Measurements from ENCODE around the gene PRPF6. TPM values are rescaled to one million over a fixed set of nuclear protein-coding genes. Genes with fewer than 3 reads are reported as not detected.
A peak's percentile ranks its signal among the peaks of the same experiment; 100 is the strongest.

PRPF6 gene
- polyA plus RNA-seq, 6 donors from 2014 or later, result 46.4 to 83.8 (median 66.9) TPM

DNA sequence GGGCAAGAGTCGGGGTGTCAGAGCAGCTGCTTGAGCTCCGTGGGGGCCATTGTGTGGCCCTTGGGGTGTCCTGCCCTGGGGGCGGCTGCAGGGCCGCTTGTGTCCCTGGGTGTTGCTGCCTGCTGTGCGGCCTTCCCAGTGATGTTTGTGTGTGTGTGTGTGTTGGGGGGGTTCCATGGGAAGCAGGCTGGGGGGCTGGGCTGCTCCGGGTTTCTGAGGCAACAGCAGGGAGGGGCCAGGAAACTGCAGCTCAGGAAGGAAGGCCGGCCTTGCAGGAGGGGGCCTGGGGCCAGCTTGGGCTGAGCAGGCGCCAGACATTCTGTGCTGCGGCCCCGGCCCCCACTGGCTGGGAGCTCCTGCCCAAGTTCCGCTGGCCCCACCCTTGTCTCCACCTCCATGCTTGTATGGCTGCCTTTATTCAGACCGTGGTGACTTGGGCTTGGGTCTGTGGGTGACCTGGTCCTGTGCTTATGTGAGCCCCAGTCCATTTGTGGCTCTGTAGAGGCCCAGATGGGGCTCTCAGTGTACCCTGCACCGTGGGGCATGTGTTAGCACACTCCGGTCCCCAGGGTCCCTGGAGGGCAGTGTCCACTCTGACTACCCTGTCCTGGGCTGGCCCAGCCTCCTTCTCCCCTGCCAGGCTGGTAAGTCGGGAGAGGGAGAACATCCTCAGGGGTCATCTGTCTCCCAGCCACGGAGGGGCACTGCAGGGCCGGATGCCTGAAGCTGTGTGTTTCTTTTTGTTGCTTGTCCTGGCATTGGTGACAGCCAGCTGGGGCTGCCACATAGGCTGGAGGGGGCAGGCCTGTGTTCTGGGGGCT lies 73.1 kb downstream of the PRPF6 start:
- peaks cover 6 to 63% (median 40%) of the 10 kb centered on the region in 3 donors for H3K27me3 Mint-ChIP-seq
- peaks cover 16 to 32% (median 20%) of the 10 kb centered on the region in 3 donors for H3K4me1 Mint-ChIP-seq
- no peak for DNase-seq
- no peak overlapping the region for H3K27ac Mint-ChIP-seq
- no peaks in the 10 kb centered on the region for H3K9me3 Mint-ChIP-seq
- H3K4me3 Mint-ChIP-seq, result peak overlapping the region in 1 of 8 donors; percentile 5
- no peaks in the 10 kb centered on the region for H3K36me3 Mint-ChIP-seq
- ATAC-seq (ENCODE audit: low read depth in 2 of 2), result no peak

DNA sequence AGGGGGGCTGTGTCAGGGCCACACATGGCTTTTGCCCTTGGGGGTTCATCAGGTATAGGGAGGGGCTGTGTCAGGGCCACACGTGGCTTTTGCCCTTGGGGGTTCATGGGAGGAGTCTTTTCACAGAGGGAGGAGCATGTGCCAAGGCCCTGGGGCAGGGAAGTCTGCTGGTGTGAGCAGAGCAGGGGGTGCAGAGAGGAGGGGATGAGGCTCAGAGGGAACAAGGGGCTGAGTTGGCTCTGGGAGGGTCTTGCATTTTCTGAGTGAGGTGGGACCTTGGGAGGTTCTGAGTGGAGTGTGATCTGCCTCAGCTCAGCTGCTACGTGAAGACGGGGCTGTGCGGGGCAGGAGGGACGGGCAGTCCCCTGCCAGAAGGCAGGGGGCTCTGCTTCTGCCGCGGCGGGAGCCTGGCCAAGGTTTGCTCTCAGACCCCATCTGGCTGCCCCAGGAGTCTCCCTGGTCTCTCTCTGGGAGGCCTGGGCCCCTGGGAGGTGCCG lies 74.5 kb downstream of the PRPF6 start:
- Mint-ChIP-seq H3K27me3 (peaks cover 5 to 59% (median 38%) of the 10 kb centered on the region in 3 donors), H3K9me3 (no peaks in the 10 kb centered on the region), H3K4me1 (peaks cover 16 to 32% (median 20%) of the 10 kb centered on the region in 3 donors), H3K36me3 (no peaks in the 10 kb centered on the region), H3K4me3 (no peak overlapping the region), H3K27ac (peak overlapping the region in 1 of 6 donors; percentile 62)
- DNase-seq, result no peak
- no peak for ATAC-seq (ENCODE audit: low read depth in 2 of 2)

DNA sequence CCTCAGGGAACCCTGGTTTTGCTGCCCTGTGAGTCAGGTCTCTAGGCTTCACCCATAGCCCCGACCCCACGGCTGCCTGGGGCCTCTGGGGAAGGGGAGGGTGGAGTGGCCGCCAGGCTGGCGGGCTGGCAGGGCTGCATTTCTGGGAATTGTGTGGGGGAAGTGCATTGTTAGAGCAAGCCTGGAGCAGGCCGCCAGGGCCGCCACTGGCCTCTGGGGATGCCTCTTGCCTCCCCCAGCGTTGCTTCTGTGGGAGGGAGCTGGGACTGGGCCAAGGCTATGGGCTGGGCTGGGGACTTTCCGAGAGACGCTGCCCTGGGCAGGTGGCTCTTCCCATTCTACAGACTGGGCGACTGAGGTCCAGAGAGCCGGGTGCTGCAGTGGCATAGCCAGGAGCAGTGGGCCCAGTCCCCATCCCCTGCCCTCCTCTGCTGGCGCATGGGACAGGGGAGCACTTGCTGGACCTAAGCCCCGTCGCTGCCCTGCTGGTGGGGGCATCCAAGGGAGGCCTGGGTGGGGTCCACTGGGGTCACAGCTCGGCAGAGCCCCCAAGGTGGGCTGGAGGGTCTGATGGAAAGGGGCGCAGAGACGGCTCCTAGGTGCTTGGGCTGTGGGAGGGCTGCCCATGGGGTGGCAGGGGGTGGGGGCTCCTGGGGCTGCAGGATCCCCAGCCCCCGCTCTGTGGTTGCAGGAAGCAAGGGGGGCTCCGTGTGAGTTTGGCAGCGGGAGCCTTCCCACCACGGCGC lies 75.1 kb downstream of the PRPF6 start:
- Mint-ChIP-seq H3K4me3 (peak overlapping the region in 1 of 8 donors; percentile 15), H3K27me3 (peaks cover 5 to 52% (median 33%) of the 10 kb centered on the region in 3 donors), H3K27ac (no peak overlapping the region), H3K9me3 (no peaks in the 10 kb centered on the region), H3K36me3 (no peaks in the 10 kb centered on the region), H3K4me1 (peaks cover 13 to 32% (median 20%) of the 10 kb centered on the region in 3 donors)
- ATAC-seq (ENCODE audit: low read depth in 2 of 2) (no peak), DNase-seq (no peak)

DNA sequence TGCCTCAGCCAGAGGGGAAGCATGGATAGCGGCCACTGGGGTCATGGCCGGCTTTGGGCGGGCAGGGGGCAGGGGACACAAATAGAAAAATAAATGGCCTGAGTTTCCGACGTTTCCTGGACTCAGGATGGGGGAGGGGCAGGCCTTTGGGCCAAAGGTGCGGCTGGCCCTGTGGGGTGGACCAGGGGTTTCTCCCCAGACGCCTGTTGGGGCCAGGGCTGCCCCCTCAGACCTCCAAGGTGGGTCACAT lies 75.6 kb downstream of the PRPF6 start:
- Mint-ChIP-seq H3K27me3 (peaks cover 5 to 47% (median 31%) of the 10 kb centered on the region in 3 donors), H3K36me3 (no peaks in the 10 kb centered on the region), H3K4me3 (no peak overlapping the region), H3K27ac (no peak overlapping the region), H3K4me1 (peaks cover 13 to 32% (median 20%) of the 10 kb centered on the region in 3 donors), H3K9me3 (no peaks in the 10 kb centered on the region)
- ATAC-seq (ENCODE audit: low read depth in 2 of 2) (no peak), DNase-seq (no peak)

DNA sequence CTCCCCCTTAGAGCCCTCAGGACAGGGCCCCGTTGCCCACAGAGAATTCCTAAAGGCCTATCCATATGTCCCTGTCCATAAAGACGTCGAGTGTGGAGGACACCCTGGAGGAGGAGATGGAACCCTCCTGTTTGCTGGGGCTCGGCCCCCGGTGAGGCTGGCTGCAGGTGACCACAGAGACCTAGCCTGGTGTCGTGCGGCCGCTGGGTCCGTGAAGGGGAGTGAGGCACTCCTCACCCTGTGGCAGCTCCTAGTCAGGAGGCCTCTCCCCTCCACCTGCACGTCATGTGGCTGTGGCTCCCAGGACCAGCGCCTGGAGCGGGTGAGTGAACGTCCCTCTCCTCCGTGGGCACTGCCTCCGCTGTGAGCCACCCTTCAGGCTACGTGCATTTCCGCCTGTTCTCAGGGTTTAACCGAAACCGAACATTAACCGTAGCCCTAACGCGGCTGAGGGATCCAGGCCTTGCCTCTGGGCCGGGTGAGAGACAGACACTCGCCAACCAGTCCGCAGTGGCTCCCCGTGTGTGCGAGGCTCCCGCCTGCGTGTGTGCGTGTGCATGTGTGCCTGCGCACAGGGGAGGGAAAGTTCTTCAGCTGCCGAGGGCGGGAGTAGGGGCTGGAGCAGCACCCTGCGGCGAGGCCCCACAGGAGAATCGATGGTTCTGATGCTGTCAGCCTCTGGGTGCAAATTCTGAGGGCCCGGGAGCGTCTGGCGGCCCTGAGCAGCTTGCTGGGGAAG lies 76.1 kb downstream of the PRPF6 start:
- ATAC-seq (ENCODE audit: low read depth in 2 of 2), result peak; percentile 12 to 27

DNA sequence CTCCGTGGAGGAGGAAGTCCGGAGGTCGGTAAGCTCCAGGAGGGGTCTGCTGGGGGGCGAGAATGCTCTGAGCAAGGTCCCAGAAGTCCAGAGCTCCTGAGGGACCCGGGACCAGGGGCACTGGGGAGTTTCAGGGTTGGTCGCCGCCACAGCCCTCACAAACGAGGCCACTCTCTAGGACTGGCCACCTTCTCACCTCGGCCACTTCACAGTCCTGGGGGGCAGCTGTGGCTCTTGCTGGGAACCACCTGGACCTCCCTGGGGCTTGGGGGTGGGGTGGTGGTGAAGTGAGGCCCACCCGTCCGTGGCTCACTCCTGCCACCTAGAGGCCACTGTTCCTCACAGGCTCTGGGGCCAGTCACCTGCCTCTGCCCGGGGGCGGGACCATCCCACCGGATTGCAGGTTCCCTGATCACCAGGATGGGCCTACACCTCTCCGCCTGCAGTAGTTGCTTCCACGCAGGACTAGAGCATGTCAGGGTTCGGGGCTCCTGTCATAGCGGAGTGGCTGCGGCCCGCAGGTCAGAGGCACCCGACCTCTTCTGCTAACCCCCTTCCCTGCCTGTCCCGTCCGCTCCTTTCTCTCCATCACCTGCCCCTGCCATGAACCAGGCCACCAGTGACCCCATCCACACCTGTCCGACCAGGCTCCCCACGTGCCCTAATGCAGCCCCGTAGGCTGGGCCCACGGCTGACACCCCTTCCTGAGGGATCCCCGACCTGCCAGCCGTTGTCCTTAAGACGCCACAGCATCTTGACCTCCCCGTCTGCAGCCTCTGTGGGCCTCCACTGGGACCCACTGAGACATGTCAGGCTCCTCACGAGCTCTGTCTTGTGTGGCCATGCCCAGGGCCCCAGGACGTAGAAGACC lies 76.9 kb downstream of the PRPF6 start:
- Mint-ChIP-seq H3K36me3 (no peaks in the 10 kb centered on the region), H3K27ac (peak overlapping the region in 3 of 6 donors; percentile 60 to 74 (median 67)), H3K4me1 (peaks cover 13 to 31% (median 20%) of the 10 kb centered on the region in 3 donors), H3K4me3 (peak overlapping the region in 7 of 8 donors; percentile 32 to 63 (median 55)), H3K9me3 (no peaks in the 10 kb centered on the region), H3K27me3 (peaks cover 5 to 37% (median 22%) of the 10 kb centered on the region in 3 donors)
- peak; percentile 82 to 86 for ATAC-seq (ENCODE audit: low read depth in 2 of 2)
- DNase-seq, result peak; percentile 69

More for the DNA sequence above, 76.1 kb downstream of the PRPF6 start:
- Mint-ChIP-seq H3K27me3 (peaks cover 5 to 43% (median 26%) of the 10 kb centered on the region in 3 donors), H3K27ac (peak overlapping the region in 3 of 6 donors; percentile 38 to 67 (median 60)), H3K36me3 (no peaks in the 10 kb centered on the region), H3K4me1 (peaks cover 13 to 32% (median 20%) of the 10 kb centered on the region in 3 donors), H3K9me3 (no peaks in the 10 kb centered on the region), H3K4me3 (peak overlapping the region in 6 of 8 donors; percentile 20 to 60 (median 56))
- no peak for DNase-seq

DNA sequence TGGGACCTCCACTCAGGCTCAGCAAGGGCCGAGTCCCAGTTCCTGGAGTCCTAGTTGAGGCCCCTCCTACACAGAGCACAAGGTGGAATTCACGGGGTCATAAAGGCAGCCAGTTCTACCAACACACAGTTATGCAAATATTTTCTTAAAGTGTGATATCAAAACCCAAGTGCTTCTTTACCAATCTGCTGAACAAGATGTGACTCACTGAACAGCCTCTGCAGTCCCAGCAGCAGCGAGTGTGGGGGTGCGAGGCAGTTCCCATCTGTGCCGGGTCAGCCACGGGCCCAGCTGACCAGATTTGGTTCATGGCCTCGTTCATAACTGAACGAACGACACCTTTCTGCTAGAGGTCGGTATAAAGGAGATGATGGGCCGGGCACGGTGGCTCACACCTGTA lies 77.6 kb downstream of the PRPF6 start:
- Mint-ChIP-seq H3K9me3 (no peaks in the 10 kb centered on the region), H3K27ac (peak overlapping the region in 1 of 6 donors; percentile 6), H3K4me1 (peaks cover 14 to 26% (median 16%) of the 10 kb centered on the region in 3 donors), H3K36me3 (no peaks in the 10 kb centered on the region), H3K27me3 (peaks cover 2 to 31% (median 15%) of the 10 kb centered on the region in 3 donors), H3K4me3 (peak overlapping the region in 5 of 8 donors; percentile 2 to 63 (median 12))
- ATAC-seq (ENCODE audit: low read depth in 2 of 2), result peak in 1 of 2 donors; percentile 10
- DNase-seq, result no peak

DNA sequence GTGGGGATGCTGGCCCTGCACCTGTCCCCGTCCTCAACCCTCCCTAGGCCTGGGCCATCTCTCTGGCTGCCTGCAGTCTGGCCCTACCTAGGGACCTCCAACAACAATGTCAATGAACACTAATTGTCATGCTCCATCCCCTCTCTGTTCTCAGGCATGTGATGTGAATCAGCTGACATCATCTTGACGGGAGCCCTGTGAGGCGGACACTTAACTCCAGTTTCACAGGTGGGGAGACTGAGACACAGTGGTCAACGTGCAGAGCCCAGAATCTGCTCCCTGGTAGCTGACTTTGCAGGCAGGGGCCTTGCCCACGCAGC lies 81.3 kb downstream of the PRPF6 start:
- Mint-ChIP-seq H3K36me3 (no peaks in the 10 kb centered on the region), H3K27me3 (peaks cover 0 to 6% (median 0%) of the 10 kb centered on the region in 3 donors), H3K4me3 (peak overlapping the region in 6 of 8 donors; percentile 41 to 92 (median 84)), H3K9me3 (no peaks in the 10 kb centered on the region), H3K4me1 (peaks cover 42 to 49% (median 46%) of the 10 kb centered on the region in 3 donors), H3K27ac (no peak overlapping the region)
- DNase-seq (no peak), ATAC-seq (ENCODE audit: low read depth in 2 of 2) (no peak)

DNA sequence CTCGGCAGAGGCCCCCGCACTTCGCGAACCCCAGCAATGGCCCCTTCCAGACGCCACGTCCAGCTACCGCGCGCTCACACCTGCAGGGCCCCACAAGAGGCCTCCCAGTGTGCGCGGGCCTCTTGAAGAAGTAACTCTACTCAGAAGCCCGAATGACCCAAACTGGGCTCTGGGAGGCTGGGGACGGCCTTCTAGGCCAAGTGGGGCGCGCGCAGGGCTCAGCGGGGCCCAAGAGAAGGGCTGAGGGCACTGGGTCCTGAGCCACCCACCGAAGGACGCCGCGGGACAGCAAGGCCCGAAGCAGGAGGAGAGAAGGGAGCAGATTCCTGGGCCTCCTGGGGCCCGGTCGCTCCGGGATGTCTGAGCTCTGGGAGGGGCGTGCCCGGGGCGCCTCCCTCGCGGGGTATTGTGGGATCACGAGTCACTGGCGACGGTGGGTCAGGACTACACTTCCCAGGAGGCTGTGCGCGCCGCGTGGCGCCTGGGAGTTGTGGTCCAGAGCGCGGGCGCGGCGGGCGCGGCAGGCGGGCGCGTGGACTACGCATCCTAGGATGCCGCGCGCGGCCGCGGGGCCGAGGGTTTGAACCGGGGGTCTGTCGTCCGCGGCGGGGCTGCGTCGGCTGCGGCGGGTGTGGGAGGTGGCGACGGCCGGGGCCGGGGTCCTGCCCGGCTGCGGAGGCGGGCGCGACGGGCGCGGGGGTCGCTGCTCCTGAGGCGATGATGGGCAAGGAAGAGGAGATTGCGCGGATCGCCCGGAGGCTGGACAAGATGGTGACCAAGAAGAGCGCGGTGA lies 81.9 kb downstream of the PRPF6 start, which contains the start of gene TCEA2:
Gene TCEA2 (plus strand): TSS at position 603 of the 793 bp plus-strand sequence. CDS start 115 bp downstream, at position 718.
- peak; percentile 88 for DNase-seq
- H3K4me1 Mint-ChIP-seq, result peaks cover 42 to 49% (median 48%) of the 10 kb centered on the region in 3 donors
- H3K36me3 Mint-ChIP-seq, result no peaks in the 10 kb centered on the region
- H3K27me3 Mint-ChIP-seq, result peaks cover 0 to 6% (median 0%) of the 10 kb centered on the region in 3 donors
- H3K27ac Mint-ChIP-seq, result peak within 1 kb of the TSS in 5 of 6 donors; percentile 74 to 89 (median 81)
- H3K4me3 Mint-ChIP-seq, result peak within 1 kb of the TSS; percentile 79 to 94 (median 90)
- H3K9me3 Mint-ChIP-seq, result no peaks in the 10 kb centered on the region
- ATAC-seq (ENCODE audit: low read depth in 2 of 2), result peak; percentile 85 to 89

DNA sequence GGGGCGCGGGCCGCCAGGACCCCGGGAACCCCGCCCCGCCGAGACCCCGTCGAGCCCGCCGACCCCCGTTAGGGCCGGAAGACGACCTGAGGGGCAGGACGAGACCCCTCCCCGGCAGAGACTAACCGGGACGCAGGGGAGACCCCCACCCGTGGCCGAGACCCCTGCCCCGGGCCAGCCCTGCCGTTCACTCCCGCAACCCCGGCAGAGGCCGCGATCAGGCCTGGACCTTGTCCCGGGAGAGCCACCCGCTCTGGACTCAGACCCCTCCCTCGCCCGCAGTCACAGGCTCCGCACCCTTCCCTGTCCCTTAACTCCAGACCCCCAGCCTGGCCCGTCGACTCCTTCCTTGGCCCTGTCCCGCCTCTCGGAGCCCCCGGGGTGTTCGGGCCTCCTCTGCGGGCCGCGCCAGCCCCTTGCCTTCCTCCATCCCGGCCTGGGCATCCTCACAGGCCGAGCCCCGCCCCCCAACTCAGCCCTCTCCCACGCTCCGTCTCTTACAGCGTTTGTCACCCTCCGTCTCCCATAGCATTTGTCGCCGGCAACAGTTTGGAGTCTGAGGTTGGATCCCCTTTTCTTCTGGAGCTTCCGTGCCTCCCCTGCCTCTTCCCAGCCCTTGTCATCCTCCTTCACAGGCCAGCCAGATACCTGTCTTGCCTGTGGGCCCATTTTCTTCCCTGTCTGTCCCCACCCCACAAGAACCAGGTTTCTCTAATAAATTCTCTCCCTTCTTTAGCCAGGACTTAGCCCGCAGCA lies 82.6 kb downstream of the PRPF6 start:
- no peaks in the 10 kb centered on the region for H3K27me3 Mint-ChIP-seq
- no peak for ATAC-seq (ENCODE audit: low read depth in 2 of 2)
- DNase-seq, result no peak
- H3K4me3 Mint-ChIP-seq, result peak overlapping the region; percentile 79 to 94 (median 90)
- H3K4me1 Mint-ChIP-seq, result peaks cover 37 to 45% (median 41%) of the 10 kb centered on the region in 3 donors
- peak overlapping the region in 5 of 6 donors; percentile 74 to 89 (median 81) for H3K27ac Mint-ChIP-seq
- no peaks in the 10 kb centered on the region for H3K9me3 Mint-ChIP-seq
- no peaks in the 10 kb centered on the region for H3K36me3 Mint-ChIP-seq

DNA sequence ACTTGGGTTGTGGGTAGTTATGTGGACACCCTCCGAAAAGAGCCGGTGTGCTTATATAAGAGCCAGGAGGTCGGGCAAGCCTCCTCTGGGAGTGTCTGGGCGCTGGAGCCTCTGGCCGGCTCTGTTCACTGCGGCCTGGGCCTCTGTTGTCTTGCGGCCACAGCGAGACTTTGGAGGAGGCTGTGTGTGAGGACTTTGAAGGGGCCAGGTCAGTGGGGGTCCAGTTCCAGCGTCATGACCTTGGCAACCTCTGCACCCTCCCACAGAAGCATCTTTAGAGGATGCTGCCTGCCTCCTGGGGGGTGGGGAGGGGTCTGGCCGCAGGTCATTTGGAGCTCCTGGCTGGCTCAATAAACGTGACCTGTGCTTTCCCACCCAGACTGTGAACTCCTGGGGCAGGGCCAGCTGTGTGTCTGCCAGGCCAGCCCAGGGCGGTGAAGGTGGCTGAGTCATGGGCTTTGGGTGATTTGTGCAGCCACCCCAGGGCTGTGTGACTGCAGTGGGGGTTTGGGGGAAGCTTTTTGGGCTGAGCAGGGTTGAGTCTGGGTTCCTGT lies 83.3 kb downstream of the PRPF6 start:
- Mint-ChIP-seq H3K4me3 (peak overlapping the region; percentile 79 to 94 (median 90)), H3K4me1 (peaks cover 39 to 45% (median 40%) of the 10 kb centered on the region in 3 donors), H3K36me3 (no peaks in the 10 kb centered on the region), H3K27me3 (no peaks in the 10 kb centered on the region), H3K9me3 (no peaks in the 10 kb centered on the region), H3K27ac (peak overlapping the region in 4 of 6 donors; percentile 51 to 89 (median 80))
- ATAC-seq (ENCODE audit: low read depth in 2 of 2) (no peak), DNase-seq (no peak)

Data from naive B cell (primary cell).